ENCODE measurements around the gene LYAR.

Gene LYAR

DNA sequence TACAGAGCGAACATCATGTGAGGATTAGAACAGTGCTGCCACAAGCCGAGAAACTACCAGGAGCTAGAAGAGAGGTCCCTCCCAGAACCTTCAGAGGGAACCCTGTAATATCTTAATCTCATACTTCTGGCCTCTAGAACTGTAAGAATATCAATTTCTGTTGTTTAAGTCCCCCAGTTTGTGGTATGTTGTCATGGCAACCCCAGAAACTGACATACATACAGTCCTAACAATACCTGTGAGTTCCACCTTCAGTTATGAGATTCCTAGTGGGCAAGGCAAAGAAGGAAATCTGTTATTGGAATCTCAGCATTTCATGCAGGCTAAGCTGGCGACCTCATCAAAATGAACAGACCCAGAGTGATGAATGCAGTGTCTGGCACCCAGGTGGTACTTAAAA, 42.6 kb upstream of the LYAR start:
- TF ChIP-seq, protein P1, sequence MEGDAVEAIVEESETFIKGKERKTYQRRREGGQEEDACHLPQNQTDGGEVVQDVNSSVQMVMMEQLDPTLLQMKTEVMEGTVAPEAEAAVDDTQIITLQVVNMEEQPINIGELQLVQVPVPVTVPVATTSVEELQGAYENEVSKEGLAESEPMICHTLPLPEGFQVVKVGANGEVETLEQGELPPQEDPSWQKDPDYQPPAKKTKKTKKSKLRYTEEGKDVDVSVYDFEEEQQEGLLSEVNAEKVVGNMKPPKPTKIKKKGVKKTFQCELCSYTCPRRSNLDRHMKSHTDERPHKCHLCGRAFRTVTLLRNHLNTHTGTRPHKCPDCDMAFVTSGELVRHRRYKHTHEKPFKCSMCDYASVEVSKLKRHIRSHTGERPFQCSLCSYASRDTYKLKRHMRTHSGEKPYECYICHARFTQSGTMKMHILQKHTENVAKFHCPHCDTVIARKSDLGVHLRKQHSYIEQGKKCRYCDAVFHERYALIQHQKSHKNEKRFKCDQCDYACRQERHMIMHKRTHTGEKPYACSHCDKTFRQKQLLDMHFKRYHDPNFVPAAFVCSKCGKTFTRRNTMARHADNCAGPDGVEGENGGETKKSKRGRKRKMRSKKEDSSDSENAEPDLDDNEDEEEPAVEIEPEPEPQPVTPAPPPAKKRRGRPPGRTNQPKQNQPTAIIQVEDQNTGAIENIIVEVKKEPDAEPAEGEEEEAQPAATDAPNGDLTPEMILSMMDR (IDR thresholded peaks at IDR 0.05; ENCODE audit: unreplicated experiment in 3 of 3): no peak
- H3K36me3 Mint-ChIP-seq (ENCODE audit: low read depth): no peaks in the 10 kb centered on the region
- peaks cover 23% of the 10 kb centered on the region for H3K27me3 Mint-ChIP-seq (ENCODE audit: low read depth)
- no peaks in the 10 kb centered on the region for H3K4me1 Mint-ChIP-seq
- H3K4me3 Mint-ChIP-seq: no peak overlapping the region
- H3K9me3 Mint-ChIP-seq: no peaks in the 10 kb centered on the region
- H3K27ac Mint-ChIP-seq: no peak overlapping the region

DNA sequence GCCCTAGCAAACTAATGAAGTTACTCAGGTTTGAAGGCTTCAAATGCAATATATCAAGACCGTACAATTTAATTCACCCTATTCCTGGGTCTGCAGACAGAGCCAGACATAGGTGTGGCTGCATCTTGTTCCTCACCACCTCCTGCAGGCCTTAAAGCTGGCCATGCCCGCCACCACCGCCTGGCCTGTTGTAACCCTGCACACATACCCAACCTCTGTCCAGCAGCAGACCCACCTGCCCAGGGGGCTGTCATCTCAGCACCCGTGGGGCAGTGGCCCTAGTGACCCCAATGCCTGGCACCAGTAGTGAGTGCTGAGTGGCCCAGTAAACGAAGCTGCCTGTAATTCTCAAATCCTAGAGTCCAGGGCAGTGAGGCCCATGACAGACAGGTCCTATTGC, 40.8 kb upstream of the LYAR start:
- H3K9me3 Mint-ChIP-seq: no peaks in the 10 kb centered on the region
- H3K27me3 Mint-ChIP-seq (ENCODE audit: low read depth): peaks cover 13% of the 10 kb centered on the region
- no peak overlapping the region for H3K27ac Mint-ChIP-seq
- H3K4me3 Mint-ChIP-seq: no peak overlapping the region
- H3K36me3 Mint-ChIP-seq (ENCODE audit: low read depth): no peaks in the 10 kb centered on the region
- H3K4me1 Mint-ChIP-seq: no peaks in the 10 kb centered on the region
- TF ChIP-seq, protein P1 (IDR thresholded peaks at IDR 0.05; ENCODE audit: unreplicated experiment in 3 of 3): no peak

DNA sequence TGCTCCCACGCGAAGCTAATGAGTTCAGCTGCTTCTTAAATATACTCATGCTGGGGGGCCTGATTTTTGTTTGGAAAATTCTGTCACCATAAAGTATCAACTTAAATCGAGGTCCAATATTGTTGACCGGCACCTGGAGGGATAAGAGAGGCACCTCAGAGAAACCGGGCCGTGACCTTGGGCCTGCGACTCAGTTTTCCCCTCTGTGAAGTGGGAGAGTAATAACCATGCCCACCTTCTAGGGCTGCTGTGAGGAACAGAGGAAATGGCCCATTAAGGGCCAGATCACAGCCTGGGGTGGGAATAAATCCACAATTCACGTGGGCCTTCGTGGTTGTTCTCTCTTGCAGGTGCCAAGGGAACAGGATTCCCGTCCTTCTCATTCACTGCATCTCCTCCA, 39.5 kb upstream of the LYAR start:
- H3K27ac Mint-ChIP-seq: no peak overlapping the region
- no peaks in the 10 kb centered on the region for H3K9me3 Mint-ChIP-seq
- TF ChIP-seq, protein P1 (IDR thresholded peaks at IDR 0.05; ENCODE audit: unreplicated experiment in 3 of 3): no peak
- peaks cover 10% of the 10 kb centered on the region for H3K27me3 Mint-ChIP-seq (ENCODE audit: low read depth)
- H3K4me3 Mint-ChIP-seq: no peak overlapping the region
- peaks cover 2% of the 10 kb centered on the region for H3K4me1 Mint-ChIP-seq
- no peaks in the 10 kb centered on the region for H3K36me3 Mint-ChIP-seq (ENCODE audit: low read depth)

DNA sequence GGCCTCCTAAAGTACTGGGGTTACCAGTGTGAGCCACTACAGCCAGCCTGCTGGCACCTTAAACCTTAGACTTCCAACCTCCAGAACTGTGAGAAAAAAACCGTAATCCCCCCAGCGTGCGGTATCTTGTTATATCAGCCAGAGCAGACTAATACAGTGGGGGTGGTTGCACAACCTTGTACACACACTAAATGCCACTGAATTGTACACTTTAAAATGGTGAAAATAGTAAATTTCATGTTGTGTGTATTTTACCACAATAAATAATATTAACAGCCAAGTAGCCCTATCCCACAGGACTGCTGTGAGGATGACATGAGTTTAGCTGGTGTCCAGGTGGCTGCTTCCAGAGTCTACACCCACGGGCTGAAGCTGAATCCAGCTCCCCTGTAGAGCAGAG, 38.9 kb upstream of the LYAR start:
- H3K27ac Mint-ChIP-seq: no peak overlapping the region
- no peak overlapping the region for H3K4me3 Mint-ChIP-seq
- H3K9me3 Mint-ChIP-seq: no peaks in the 10 kb centered on the region
- H3K27me3 Mint-ChIP-seq (ENCODE audit: low read depth): peaks cover 4% of the 10 kb centered on the region
- TF ChIP-seq, protein P1 (IDR thresholded peaks at IDR 0.05; ENCODE audit: unreplicated experiment in 3 of 3): no peak
- no peaks in the 10 kb centered on the region for H3K36me3 Mint-ChIP-seq (ENCODE audit: low read depth)
- H3K4me1 Mint-ChIP-seq: peaks cover 9% of the 10 kb centered on the region

DNA sequence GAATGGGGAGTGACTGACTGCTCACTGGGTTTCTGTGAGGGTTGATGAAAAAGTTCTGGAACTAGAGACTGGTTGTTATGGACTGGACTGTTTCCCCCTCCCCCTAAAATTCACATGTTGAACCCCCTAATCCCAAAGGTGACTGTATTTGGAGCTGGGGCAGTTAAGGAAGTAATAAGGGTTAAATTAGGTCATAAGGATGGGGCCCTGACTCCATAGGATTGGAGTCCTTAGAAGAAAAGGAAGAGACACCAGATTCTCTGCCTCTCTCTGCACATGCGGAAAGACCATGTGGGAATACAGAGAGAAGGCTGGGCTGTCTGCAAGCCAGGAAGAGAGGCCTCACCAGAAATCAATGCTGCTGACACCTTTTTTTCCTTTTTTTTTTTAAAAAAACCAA, 38.3 kb upstream of the LYAR start:
- H3K27ac Mint-ChIP-seq: no peak overlapping the region
- TF ChIP-seq, protein P1 (IDR thresholded peaks at IDR 0.05; ENCODE audit: unreplicated experiment in 3 of 3): no peak
- H3K4me1 Mint-ChIP-seq: peaks cover 11% of the 10 kb centered on the region
- H3K4me3 Mint-ChIP-seq: no peak overlapping the region
- peaks cover 4% of the 10 kb centered on the region for H3K27me3 Mint-ChIP-seq (ENCODE audit: low read depth)
- no peaks in the 10 kb centered on the region for H3K9me3 Mint-ChIP-seq
- peaks cover 3% of the 10 kb centered on the region for H3K36me3 Mint-ChIP-seq (ENCODE audit: low read depth)

DNA sequence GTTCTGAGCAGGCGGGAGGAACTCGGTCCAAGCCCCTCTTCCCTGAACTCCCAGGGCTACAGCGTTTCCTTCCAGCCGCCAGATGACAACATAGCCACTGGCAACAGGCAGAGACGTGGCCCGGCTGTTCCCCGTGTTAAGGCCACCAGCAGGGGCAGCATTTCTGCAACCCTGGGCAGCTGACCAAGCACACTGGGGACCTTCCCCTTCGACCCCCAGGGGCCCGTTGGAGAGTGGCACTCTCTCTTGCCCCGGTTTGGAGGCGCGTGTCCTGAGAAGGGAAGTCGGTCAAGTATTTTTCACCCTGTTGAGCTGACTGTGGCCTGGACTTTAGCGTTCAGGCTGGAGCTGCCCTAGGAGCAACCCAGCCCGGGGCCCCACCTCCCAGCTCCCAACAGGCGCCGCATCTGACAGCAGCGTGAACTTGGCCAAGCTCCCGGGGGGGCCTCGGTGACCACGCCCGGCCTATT, 37.7 kb upstream of the LYAR start:
- H3K27ac Mint-ChIP-seq: peak overlapping the region in 1 of 3 experiments; percentile 7
- no peaks in the 10 kb centered on the region for H3K9me3 Mint-ChIP-seq
- peaks cover 6% of the 10 kb centered on the region for H3K36me3 Mint-ChIP-seq (ENCODE audit: low read depth)
- peaks cover 6% of the 10 kb centered on the region for H3K27me3 Mint-ChIP-seq (ENCODE audit: low read depth)
- no peak overlapping the region for H3K4me3 Mint-ChIP-seq
- peaks cover 11% of the 10 kb centered on the region for H3K4me1 Mint-ChIP-seq
- TF ChIP-seq, protein P1 (IDR thresholded peaks at IDR 0.05; ENCODE audit: unreplicated experiment in 3 of 3): peak in 1 of 3 experiments; percentile 38
